HG03520 (cell line): ENCODE data around the gene NF1.
"Not testable (repeated sequence)": the region's sequence is repeated elsewhere in the genome, so short reads cannot be mapped to it uniquely, and the experiment has no call there.

Experiments
- ATAC-seq: cut with Tn5 transposase; IDR thresholded peaks from one replicate; pipeline ENCODE4 v1.9.1; 2021; ENCODE audit warnings: mild to moderate bottlenecking, moderate library complexity; ENCODE audit not compliant: unreplicated experiment

NF1 gene

GRCh38 chr17:31251105-31251969 lies 156.6 kb downstream of the NF1 start:
- no peak for ATAC-seq

DNA sequence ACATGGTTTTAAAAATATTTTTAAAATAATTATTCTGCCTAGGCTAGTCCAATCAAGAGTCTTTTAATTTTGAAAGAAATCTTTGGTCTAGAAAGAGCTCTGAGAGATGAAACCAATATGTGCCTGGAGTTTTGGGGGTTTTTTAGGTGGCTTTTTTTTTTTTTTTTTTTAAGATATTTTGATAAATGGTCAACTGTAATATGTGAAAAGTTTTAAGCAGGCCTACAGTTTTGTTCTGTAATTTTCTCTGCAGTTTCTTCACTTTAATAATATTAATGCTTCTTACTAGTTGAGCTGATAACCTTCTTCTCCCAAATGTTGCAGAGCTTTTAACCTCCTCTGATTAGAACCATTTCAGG lies 157.2 kb downstream of the NF1 start:
- no peak for ATAC-seq

DNA sequence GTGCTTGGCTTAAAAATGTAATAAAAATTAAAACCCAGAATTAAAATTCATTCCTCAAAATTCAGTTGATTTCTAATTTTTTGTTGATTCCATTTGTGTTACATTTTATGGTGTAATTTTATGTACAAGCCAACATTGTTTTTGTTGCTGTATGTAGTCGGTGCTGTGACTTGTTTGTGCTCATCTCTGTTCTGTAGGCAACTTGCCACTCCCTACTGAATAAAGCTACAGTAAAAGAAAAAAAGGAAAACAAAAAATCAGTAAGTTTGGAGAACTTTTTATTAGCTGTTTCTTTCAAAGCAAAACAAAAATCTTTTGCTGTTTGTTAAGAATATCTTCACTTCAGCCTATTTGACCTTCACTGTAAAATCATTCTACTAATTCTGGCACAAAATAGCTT lies 158.0 kb downstream of the NF1 start:
- no peak for ATAC-seq

DNA sequence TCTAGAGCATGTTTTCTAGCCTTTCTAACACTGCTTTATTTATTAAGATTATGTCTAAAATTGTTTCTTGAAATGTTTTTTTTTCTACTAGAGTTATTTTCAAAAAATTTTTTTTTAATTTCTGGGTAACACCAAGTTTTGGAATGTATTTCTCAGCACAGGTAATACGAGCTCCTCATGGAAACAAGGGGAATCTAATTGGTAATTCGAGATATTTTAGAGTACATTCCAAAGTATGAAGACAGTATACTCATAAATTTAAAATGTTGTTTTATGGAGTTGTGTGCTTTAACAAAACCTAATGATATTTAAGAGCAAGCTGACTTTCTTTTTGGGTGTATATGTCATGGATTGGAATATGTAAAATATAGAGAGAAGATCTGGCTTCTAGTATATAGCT lies 159.9 kb downstream of the NF1 start:
- no peak for ATAC-seq

DNA sequence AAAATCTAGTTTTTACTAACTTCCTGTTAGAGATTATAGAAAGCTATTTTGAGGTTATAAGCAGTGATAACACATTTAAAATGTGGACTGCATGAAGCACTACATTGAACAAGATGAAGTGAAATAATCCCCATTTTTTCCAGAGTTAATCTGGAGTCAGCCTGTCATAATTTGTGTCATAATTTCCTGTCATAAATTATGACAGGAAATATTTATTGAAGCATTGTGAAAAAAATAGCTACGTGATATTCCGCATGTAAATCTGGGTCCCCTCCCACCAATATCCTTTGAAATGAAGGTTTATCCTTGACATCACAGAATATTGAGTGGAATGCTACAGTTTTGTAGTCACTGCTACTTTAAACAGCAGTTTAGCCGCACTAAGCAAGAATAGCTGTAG lies 162.2 kb downstream of the NF1 start:
- ATAC-seq, result no peak

DNA sequence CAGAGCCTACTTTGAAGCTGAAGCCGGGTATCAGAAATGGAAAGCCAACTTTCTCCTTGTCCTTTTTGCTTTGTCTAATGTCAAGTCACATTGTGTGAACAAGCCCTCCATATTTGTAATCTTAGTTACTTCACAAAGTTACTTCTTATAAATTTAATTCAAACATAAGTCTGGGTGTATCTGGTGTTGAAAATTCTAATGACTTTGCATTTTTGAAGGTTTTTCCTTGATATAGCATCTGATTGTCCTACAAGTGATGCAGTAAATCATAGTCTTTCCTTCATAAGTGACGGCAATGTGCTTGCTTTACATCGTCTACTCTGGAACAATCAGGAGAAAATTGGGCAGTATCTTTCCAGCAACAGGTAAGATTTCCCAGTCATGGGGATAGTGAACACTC lies 165.4 kb downstream of the NF1 start:
- ATAC-seq, result no peak

- ATAC-seq, result no peak
Observed at GRCh38 chr17:31261601-31262000, 166.8 kb downstream of the NF1 start.

GRCh38 chr17:31262923-31263322 lies 168.1 kb downstream of the NF1 start:
- not testable (repeated sequence) for ATAC-seq

GRCh38 chr17:31266042-31266441 lies 171.3 kb downstream of the NF1 start:
- ATAC-seq, result no peak

DNA sequence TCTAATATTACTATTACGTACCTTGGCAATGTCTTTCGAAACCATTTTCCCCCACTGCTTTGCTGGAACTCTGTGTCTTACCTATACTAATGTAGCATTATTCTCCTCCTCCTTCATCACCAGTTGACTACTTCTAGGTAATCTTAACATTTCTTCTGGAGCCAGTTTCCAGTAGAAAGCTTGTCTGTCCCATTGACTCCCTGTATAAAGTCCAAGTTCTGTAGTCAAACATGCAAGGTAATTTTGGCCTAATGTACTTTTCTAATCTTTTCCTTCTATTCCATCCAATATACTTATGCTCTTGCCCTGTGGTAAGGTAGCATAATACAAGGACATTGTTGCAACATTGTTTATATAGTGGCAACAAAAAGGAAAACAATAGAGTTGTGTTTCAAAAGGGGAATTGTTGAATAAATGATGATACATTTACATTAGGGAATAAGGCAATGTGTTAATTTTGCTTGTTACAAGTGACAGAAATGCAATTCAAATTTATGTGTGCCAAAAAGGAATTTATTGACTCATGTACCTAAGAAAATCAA lies 174.3 kb downstream of the NF1 start:
- no peak for ATAC-seq

DNA sequence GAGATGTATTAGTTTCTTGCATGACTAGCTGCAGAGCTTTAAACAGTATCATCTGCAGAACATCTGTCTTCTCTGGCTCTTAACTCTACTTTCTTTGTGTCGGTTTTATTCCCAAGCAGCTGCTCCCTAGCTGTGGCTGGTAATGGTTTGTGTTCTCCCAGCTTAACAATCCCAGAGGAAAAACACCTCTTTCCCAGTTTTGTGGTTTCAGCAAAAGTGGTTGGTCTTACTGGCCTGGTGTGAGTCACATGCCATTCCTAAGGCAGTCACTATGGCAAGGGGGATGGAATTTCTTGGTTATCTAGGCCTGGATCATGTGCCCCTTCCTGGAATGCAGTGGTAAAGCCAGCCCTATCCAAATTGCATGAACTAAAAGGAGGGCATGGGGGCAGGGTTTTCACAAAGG lies 174.8 kb downstream of the NF1 start:
- ATAC-seq, result no peak

- no peak for ATAC-seq
Observed at GRCh38 chr17:31272236-31272635, 177.5 kb downstream of the NF1 start.

DNA sequence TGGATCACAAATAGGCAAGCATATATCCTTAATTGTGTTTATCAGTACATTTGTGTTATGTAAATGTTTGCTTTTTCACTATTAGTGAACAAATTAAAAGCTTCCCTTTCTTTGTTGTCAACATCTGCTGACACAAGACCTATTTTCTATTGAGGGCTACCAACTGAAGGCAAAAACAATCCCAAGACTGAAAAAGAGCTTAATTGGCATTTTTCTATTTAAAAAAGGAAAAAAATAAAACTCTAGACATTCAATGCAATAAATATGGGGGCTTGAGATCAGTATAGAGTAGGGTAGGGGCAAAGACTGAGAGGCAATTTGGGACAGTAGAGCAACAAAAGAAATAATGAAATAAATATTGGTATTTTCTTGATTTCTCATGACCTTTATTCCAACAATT lies 178.0 kb downstream of the NF1 start:
- ATAC-seq, result no peak

DNA sequence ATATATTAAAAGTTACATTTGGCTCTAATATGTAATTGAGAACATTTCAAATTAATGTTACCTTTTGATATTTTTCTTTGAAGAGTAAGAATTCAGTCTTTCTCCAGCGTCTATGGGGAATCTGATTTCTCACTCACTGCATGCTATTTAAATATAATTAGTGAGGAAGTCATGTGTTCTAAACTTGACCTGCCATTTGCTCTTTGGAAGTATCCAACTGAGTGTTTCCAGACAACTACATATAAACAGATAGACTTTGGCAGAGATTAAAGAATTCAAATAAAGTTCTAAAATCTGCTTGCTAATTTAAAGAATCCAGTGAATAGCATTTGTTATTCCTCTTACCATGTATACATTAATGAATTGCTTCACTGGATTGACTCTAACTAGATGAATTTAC lies 178.7 kb downstream of the NF1 start:
- no peak for ATAC-seq

- ATAC-seq, result no peak
Observed at GRCh38 chr17:31274252-31274651, 179.5 kb downstream of the NF1 start.

DNA sequence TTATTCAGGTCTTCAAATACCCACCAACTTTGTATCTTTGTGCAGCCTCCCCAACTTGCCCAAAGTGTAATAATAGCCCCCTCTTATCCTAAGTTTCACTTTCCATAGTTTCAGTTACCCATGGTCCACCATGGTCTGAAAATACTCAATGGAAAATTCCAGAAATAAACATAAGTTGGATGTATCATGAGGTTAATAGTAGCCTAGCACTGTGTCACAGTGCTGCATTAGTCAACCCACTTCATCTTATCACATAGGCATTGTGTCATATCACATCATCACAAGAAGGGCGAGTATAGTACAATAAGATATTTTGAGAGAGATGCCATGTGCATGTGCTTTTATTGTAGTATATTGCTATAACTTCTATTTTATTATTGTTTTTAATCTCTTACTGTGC lies 180.3 kb downstream of the NF1 start:
- ATAC-seq, result no peak

DNA sequence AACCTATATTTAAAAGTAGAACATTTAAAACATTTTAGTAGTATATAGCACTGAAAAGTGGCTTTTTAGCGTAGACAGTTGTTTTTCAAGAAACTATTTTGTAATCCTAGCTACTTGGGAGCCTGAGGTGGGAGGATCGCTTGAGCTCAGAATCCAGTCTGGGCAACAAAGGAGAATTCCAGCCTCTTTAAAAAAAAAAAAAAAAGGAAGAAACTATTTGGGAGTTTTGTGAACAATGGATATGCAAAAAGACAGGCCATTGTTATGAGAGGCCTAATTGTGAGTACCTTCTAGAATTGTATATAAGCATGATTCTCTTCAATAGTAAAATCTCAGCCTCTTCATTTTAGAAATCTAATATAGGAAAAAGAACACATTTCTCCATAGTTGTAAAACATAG lies 184.6 kb downstream of the NF1 start:
- no peak for ATAC-seq

GRCh38 chr17:31281061-31281460 lies 186.3 kb downstream of the NF1 start:
- ATAC-seq, result no peak

DNA sequence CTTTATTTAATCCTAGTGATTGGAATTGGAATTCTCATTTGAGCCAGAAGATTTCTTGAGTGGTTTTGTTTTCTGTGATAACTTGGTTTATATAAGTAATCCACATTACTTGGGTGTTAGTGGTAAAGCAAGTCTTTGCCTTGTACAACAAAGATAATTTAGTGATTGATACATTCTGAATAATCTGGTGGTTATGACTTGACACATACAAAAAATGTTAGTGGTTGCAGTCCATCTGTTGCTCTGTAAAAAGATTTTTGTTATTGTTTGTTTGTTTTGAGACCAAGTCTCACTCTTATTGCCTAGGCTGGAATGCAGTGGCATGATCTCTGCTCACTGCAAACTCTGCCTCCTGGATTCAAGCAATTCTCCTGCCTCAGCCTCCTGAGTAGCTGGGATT lies 189.1 kb downstream of the NF1 start:
- ATAC-seq, result no peak

- ATAC-seq, result no peak
Observed at GRCh38 chr17:31286587-31286986, 191.8 kb downstream of the NF1 start.

- ATAC-seq, result not testable (repeated sequence)
Observed at GRCh38 chr17:31287932-31288331, 193.2 kb downstream of the NF1 start.

GRCh38 chr17:31289790-31290189 lies 195.0 kb downstream of the NF1 start:
- no peak for ATAC-seq

GRCh38 chr17:31291820-31292219 lies 197.0 kb downstream of the NF1 start:
- ATAC-seq, result no peak
